DND-41 (cell line): ENCODE data around the gene ARHGEF33.

Experiments used
- ATAC-seq: fragments of 200-7000 bp; cut with Tn5 transposase; 3 replicates; pipeline ENCODE4 v1.9.1; 2021; ENCODE audit warnings: low read depth; ENCODE audit not compliant: insufficient read depth
- DNase-seq: peaks from one replicate; pipeline ENCODE4 v3.0.0-alpha.2; 2020
- H2AFZ ChIP-seq: 2 replicates; pipeline ENCODE4 v1.6.0; 2012; ENCODE audit warnings: low read depth, low read length
- H3K27ac ChIP-seq: 2 replicates; pipeline ENCODE4 v1.5.1; 2012; ENCODE audit warnings: low read length, inconsistent platforms
- H3K27me3 ChIP-seq: fragments of 200-600 bp; sonication (generic); 2 replicates; pipeline ENCODE4 v1.6.0; 2012; ENCODE audit warnings: low read length, mild to moderate bottlenecking, inconsistent platforms; ENCODE audit not compliant: insufficient read depth, poor library complexity
- H3K36me3 ChIP-seq: 2 replicates; pipeline ENCODE4 v1.5.1; 2012; ENCODE audit warnings: low read length, inconsistent platforms; ENCODE audit not compliant: insufficient read depth
- H3K4me1 ChIP-seq: 2 replicates; pipeline ENCODE4 v1.5.1; 2012; ENCODE audit warnings: mild to moderate bottlenecking, low read length; ENCODE audit not compliant: insufficient read depth
- H3K4me2 ChIP-seq: 2 replicates; pipeline ENCODE4 v1.6.0; 2012; ENCODE audit warnings: mild to moderate bottlenecking, moderate library complexity, low read length, inconsistent platforms; ENCODE audit not compliant: insufficient read depth
- H3K4me3 ChIP-seq, 2 experiments: fragments of 200-600 bp in 1 of 2; shearing (Covaris generic) in 1 of 2; 2 replicates each; pipeline ENCODE4 v1.5.1; 2012 to 2016; ENCODE audit warnings: inconsistent platforms in 2 of 2, low read length in 2 of 2, mild to moderate bottlenecking in 2 of 2, low read depth in 1 of 2, moderate library complexity in 1 of 2
- H3K79me2 ChIP-seq: 2 replicates; pipeline ENCODE4 v1.6.0; 2012; ENCODE audit warnings: low read length, inconsistent platforms; ENCODE audit not compliant: insufficient read depth
- H3K9ac ChIP-seq: 2 replicates; pipeline ENCODE4 v1.6.0; 2012; ENCODE audit warnings: low read depth, mild to moderate bottlenecking, inconsistent platforms, low read length, moderate library complexity
- H3K9me3 ChIP-seq: 2 replicates; pipeline ENCODE4 v1.5.1; 2012; ENCODE audit warnings: low read length, moderate library complexity, mild to moderate bottlenecking, inconsistent platforms; ENCODE audit not compliant: insufficient read depth, severe bottlenecking
- H4K20me1 ChIP-seq: 2 replicates; pipeline ENCODE4 v1.6.0; 2012; ENCODE audit warnings: low read length; ENCODE audit not compliant: insufficient read depth
- CTCF ChIP-seq: IDR thresholded peaks from 2 replicates; pipeline ENCODE4 v1.5.1; 2012; ENCODE audit warnings: borderline replicate concordance, low read length, moderate library complexity, mild to moderate bottlenecking; ENCODE audit not compliant: poor library complexity, severe bottlenecking; ENCODE audit errors: extremely low read depth
- EZH2 ChIP-seq: IDR thresholded peaks from 3 replicates; pipeline ENCODE4 v1.6.1; 2012; ENCODE audit warnings: borderline replicate concordance, low read depth, mild to moderate bottlenecking, moderate library complexity, low read length, inconsistent platforms; ENCODE audit not compliant: severe bottlenecking

The ARHGEF33 gene

DNA sequence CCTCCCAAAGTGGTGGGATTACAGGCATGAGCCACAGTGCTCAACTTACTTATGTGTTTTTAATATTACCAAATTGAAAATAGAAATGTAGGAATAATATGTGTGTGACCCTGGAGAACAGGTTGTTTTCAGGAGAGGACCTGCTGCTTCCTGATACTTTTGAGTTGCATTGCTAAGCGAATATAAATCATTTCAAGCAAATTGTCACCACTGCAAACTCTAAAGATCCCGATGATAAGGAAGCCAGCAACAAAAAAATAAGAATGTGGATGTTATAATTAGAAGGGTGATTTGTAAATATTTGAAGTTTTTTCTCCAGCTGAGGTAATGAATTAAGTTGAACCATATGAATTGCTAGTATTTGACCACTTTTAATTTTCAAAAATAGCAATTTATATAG is 40.9 kb downstream of the ARHGEF33 start:
- no peak overlapping the region for H3K9ac ChIP-seq
- H3K4me1 ChIP-seq = no peaks in the 10 kb centered on the region
- H3K27ac ChIP-seq = no peak overlapping the region
- no peak overlapping the region for H3K4me3 ChIP-seq
- H2AFZ ChIP-seq = no peak overlapping the region
- H3K4me2 ChIP-seq = no peak overlapping the region
- H3K27me3 ChIP-seq = no peaks in the 10 kb centered on the region
- no peak for DNase-seq
- no peaks in the 10 kb centered on the region for H3K9me3 ChIP-seq
- no peaks in the 10 kb centered on the region for H3K79me2 ChIP-seq
- no peaks in the 10 kb centered on the region for H4K20me1 ChIP-seq
- no peak for ATAC-seq
- H3K36me3 ChIP-seq = no peaks in the 10 kb centered on the region
- TF ChIP-seq EZH2 = no peak
- no peak for TF ChIP-seq CTCF

DNA sequence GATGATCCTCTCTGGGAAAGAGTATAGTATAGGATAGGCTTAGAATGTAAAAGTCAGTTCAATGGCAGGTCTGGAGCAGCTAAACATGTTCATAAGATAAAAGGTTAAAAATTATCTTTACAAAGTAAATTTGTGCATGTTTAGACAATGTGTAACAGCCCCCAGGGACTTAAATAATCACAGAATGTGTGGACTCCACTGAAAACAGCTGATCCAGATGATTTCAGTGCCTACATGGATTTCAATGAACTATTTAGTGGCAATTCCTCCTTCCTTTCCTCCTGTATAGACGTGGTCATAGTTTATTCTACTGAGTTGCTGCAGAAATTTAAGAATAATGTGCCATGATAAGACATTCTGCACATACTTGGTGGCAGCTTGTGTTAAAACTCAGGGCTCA is 42.9 kb downstream of the ARHGEF33 start:
- ATAC-seq = no peak
- H3K79me2 ChIP-seq = no peaks in the 10 kb centered on the region
- no peaks in the 10 kb centered on the region for H3K9me3 ChIP-seq
- no peaks in the 10 kb centered on the region for H3K36me3 ChIP-seq
- H3K4me1 ChIP-seq = no peaks in the 10 kb centered on the region
- H3K4me3 ChIP-seq = no peak overlapping the region
- no peak overlapping the region for H2AFZ ChIP-seq
- H3K9ac ChIP-seq = no peak overlapping the region
- TF ChIP-seq EZH2 (no peak), CTCF (no peak)
- H3K27ac ChIP-seq = no peak overlapping the region
- no peak for DNase-seq
- no peak overlapping the region for H3K4me2 ChIP-seq
- no peaks in the 10 kb centered on the region for H4K20me1 ChIP-seq
- H3K27me3 ChIP-seq = no peaks in the 10 kb centered on the region

DNA sequence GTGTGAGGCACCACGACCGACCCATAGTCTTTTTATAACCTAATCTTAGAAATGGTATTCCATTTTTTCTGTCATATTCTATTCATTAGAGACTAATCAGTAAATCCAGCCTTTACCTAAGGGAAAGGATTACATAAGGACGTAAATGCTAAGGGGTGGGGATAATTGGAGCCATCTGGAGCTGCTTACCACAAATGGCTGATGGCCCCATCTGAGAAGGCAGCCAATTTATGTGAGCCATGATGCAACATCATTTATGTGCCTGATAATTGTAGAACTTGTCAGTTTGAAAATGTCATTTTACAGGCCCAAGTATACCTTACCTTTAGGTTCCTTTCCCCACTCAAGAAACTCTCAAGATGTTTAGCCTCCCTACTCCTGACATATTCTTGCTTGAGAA is 44.0 kb downstream of the ARHGEF33 start:
- Histone ChIP-seq H3K9me3 (no peaks in the 10 kb centered on the region), H2AFZ (no peak overlapping the region), H3K79me2 (no peaks in the 10 kb centered on the region), H3K4me3 (no peak overlapping the region), H3K4me1 (no peaks in the 10 kb centered on the region), H3K4me2 (no peak overlapping the region), H3K36me3 (no peaks in the 10 kb centered on the region), H3K27ac (no peak overlapping the region), H4K20me1 (no peaks in the 10 kb centered on the region), H3K27me3 (no peaks in the 10 kb centered on the region), H3K9ac (no peak overlapping the region)
- DNase-seq (no peak), ATAC-seq (no peak)
- no peak for TF ChIP-seq CTCF
- no peak for TF ChIP-seq EZH2

DNA sequence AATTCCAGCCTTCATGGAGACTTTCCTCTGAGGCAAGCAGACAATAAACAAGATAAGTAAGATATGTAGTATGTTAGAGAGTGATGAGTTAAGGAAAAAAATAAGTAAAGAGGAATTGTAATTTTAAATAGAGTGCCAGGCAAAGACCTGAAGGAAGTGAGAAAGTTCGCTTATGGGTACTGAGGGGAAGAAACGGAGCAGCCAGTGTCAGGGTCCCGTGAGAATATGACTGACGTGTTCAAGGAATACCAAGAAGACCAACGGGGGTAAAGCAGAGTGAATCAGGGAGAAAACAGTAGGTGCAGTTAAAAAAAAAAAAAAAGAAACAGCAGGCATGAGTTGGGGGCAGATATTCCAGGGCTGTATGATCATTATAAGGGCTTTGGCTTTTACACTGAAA is 45.1 kb downstream of the ARHGEF33 start:
- TF ChIP-seq EZH2 = no peak
- TF ChIP-seq CTCF = no peak
- no peak overlapping the region for H3K4me3 ChIP-seq
- no peaks in the 10 kb centered on the region for H3K4me1 ChIP-seq
- no peak overlapping the region for H3K9ac ChIP-seq
- H3K4me2 ChIP-seq = no peak overlapping the region
- H2AFZ ChIP-seq = no peak overlapping the region
- no peaks in the 10 kb centered on the region for H3K27me3 ChIP-seq
- no peaks in the 10 kb centered on the region for H3K9me3 ChIP-seq
- DNase-seq (no peak), ATAC-seq (no peak)
- no peaks in the 10 kb centered on the region for H3K36me3 ChIP-seq
- H4K20me1 ChIP-seq = no peaks in the 10 kb centered on the region
- H3K27ac ChIP-seq = no peak overlapping the region
- H3K79me2 ChIP-seq = no peaks in the 10 kb centered on the region
